GM23248 (cell line): ENCODE measurements around the gene MACF1. TPM values are rescaled to one million over a fixed set of nuclear protein-coding genes. Genes with fewer than 3 reads are reported as not detected.

Experiments used
- DNase-seq: peaks from one replicate; pipeline ENCODE4 v3.0.0-alpha.2; 2015
- H2AFZ ChIP-seq: fragments of 200-600 bp; sonication (generic); 2 replicates; pipeline ENCODE4 v1.6.1; 2016; ENCODE audit warnings: antibody characterized with exemption
- H3F3A ChIP-seq: fragments of 200-600 bp; sonication (generic); 2 replicates; pipeline ENCODE4 v1.6.1; 2016; ENCODE audit warnings: mild to moderate bottlenecking, antibody characterized with exemption, mixed run types; ENCODE audit not compliant: insufficient read depth
- H3K27ac ChIP-seq: fragments of 200-600 bp; sonication (generic); 2 replicates; pipeline ENCODE4 v1.5.1; 2016; ENCODE audit warnings: mild to moderate bottlenecking
- H3K27me3 ChIP-seq: fragments of 200-600 bp; sonication (generic); replicated peaks from 2 replicates; pipeline ENCODE4 v1.6.1; 2016; ENCODE audit warnings: mild to moderate bottlenecking; ENCODE audit not compliant: insufficient read depth
- H3K36me3 ChIP-seq: fragments of 200-600 bp; sonication (generic); 2 replicates; pipeline ENCODE4 v1.6.1; 2016; ENCODE audit warnings: low read depth, mild to moderate bottlenecking
- H3K4me1 ChIP-seq: fragments of 200-600 bp; sonication (generic); 2 replicates; pipeline ENCODE4 v1.6.1; 2016; ENCODE audit warnings: mild to moderate bottlenecking; ENCODE audit not compliant: insufficient read depth
- H3K4me2 ChIP-seq: fragments of 200-600 bp; sonication (generic); one replicate; pipeline ENCODE4 v1.6.1; 2016; ENCODE audit warnings: mild to moderate bottlenecking; ENCODE audit not compliant: unreplicated experiment
- H3K4me3 ChIP-seq: fragments of 200-600 bp; sonication (generic); 2 replicates; pipeline ENCODE4 v1.5.1; 2016; ENCODE audit warnings: mild to moderate bottlenecking
- H3K79me2 ChIP-seq: fragments of 200-600 bp; sonication (generic); 2 replicates; pipeline ENCODE4 v1.6.1; 2016; ENCODE audit warnings: mild to moderate bottlenecking; ENCODE audit not compliant: insufficient read depth
- H3K9ac ChIP-seq: fragments of 200-600 bp; sonication (generic); 2 replicates; pipeline ENCODE4 v1.6.1; 2016; ENCODE audit warnings: mild to moderate bottlenecking
- H3K9me2 ChIP-seq: fragments of 200-600 bp; sonication (generic); 2 replicates; pipeline ENCODE4 v1.6.1; 2016; ENCODE audit warnings: mixed run types, mild to moderate bottlenecking, moderate library complexity; ENCODE audit not compliant: insufficient read depth
- H3K9me3 ChIP-seq: fragments of 200-600 bp; sonication (generic); one replicate; pipeline ENCODE4 v1.6.1; 2017; ENCODE audit warnings: low read depth
- H4K20me1 ChIP-seq: fragments of 200-600 bp; sonication (generic); 2 replicates; pipeline ENCODE4 v1.6.0; 2016; ENCODE audit not compliant: insufficient read depth
- EZH2 ChIP-seq: fragments of 200-600 bp; sonication (generic); IDR thresholded peaks from 2 replicates; pipeline ENCODE4 v1.6.1; 2018; ENCODE audit warnings: antibody characterized with exemption, mild to moderate bottlenecking; ENCODE audit not compliant: insufficient read depth, poor library complexity, severe bottlenecking
- EZH2phosphoT487 ChIP-seq: fragments of 200-600 bp; sonication (generic); IDR thresholded peaks from 2 replicates; pipeline ENCODE4 v1.6.1; 2018; ENCODE audit warnings: antibody characterized with exemption, moderate library complexity, mild to moderate bottlenecking, low read depth; ENCODE audit not compliant: insufficient read depth
- WGBS, 2 experiments: methylation state at CpG; one replicate each; pipeline ENCODE4 v1.1.6; 2015 to 2017; ENCODE audit warnings: low lambda C conversion rate in 2 of 2, low coverage in 1 of 2; ENCODE audit errors: missing lambda C conversion rate in 2 of 2; 5-methylcytosine and 5-hydroxymethylcytosine counted together
- in situ Hi-C: fragments of 300-500 bp; cut with MboI; formaldehyde crosslinking; loops from 2 replicates; pipeline ENCODE4 v1.15.0; 2020
- polyA plus RNA-seq: library from polyadenylated mRNA; unstranded; fragments of >200 nt; fragmentation: Nextera tagmentation; extraction: Ambion mirVana; gene quantifications from 2 replicates; pipeline ENCODE4 v1.2.1, GENCODE V29; 2016
- total RNA-seq: library from RNA; depleted of rRNA; stranded (reverse); fragments of >200 nt; shearing (Covaris generic); gene quantifications from 2 replicates; pipeline ENCODE4 v1.2.3, GENCODE V29; 2014

The MACF1 gene
- total and polyA plus RNA-seq, 2 experiments from 2014 or later: 55.1 to 177 TPM

DNA sequence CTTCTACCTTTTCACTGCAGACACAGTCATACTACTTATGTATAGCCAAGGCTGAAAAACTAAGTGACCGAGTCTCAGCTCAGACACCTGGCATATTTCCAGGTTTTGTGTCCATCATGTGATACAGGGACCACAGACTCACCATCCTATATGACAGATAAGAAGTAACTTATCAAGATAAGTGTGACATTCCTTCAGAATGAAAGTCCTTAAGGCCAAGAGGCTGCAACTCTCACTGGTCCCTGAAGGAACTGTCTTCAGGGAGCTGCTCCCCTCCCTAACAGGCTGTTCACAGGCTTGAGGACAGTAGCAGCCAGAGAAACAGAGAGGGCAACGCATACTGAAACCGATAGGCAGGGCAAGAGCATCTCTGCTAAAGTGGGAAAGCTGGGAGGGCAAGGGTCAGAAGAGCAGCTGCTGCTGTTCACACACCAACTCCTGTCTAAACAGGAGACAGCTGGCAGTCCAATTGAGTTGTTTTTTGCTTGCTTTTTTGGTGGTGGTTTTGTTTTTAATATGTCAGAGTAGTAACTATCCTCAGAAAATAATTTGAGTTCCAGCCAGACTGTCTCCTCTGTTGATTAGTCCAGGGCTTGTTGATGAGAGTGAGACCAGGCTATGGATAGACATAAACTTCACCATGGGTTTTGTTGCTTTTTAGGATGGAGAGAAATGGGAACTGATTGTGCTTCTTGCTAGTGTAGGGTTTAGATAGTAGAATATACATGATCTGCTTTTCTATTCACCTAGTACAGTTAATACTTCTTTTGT lies 67.7 kb downstream of the MACF1 start:
- H3K4me1 ChIP-seq: peaks cover 22% of the 10 kb centered on the region
- no peak overlapping the region for H3K4me3 ChIP-seq
- H3K36me3 ChIP-seq: no peaks in the 10 kb centered on the region; the same call in 1 of the 2 replicates
- no peaks in the 10 kb centered on the region for H3K9me3 ChIP-seq
- H3K9ac ChIP-seq: no peak overlapping the region
- H2AFZ ChIP-seq: no peak overlapping the region
- no peaks in the 10 kb centered on the region for H3K9me2 ChIP-seq
- H3K27me3 ChIP-seq: no peaks in the 10 kb centered on the region
- peaks cover 84% of the 10 kb centered on the region for H3K79me2 ChIP-seq
- 17 to 22% methylated on average over 3 of the region's 3 CpGs for WGBS, 2 experiments
- H3K27ac ChIP-seq: no peak overlapping the region
- in situ Hi-C loops: no loop called here
- no peak overlapping the region for H3K4me2 ChIP-seq
- no peaks in the 10 kb centered on the region for H4K20me1 ChIP-seq
- H3F3A ChIP-seq: peaks cover 29% of the 10 kb centered on the region
- no peak for TF ChIP-seq EZH2
- TF ChIP-seq EZH2phosphoT487: no peak
- no peak for DNase-seq

GRCh38 chr1:39272798-39273469 lies 68.4 kb downstream of the MACF1 start:
- Histone ChIP-seq H3K79me2 (peaks cover 86% of the 10 kb centered on the region), H3K9me3 (no peaks in the 10 kb centered on the region), H3K9me2 (no peaks in the 10 kb centered on the region), H3K4me2 (no peak overlapping the region), H3K27me3 (no peaks in the 10 kb centered on the region), H3K27ac (no peak overlapping the region), H2AFZ (no peak overlapping the region), H3K36me3 (no peaks in the 10 kb centered on the region; the same call in 1 of the 2 replicates), H3K9ac (no peak overlapping the region), H3F3A (peaks cover 26% of the 10 kb centered on the region), H3K4me3 (no peak overlapping the region), H3K4me1 (peaks cover 22% of the 10 kb centered on the region), H4K20me1 (0 out of 2 replicates have a peak, but pooled peaks cover 6% of the 10 kb centered on the region)
- in situ Hi-C loops: no loop called here
- no peak for TF ChIP-seq EZH2
- TF ChIP-seq EZH2phosphoT487: no peak
- no peak for DNase-seq
- 80 to 84% methylated on average over 12 to 13 of the region's 13 CpGs for WGBS, 2 experiments

- Histone ChIP-seq H2AFZ (no peak overlapping the region), H3K36me3 (no peaks in the 10 kb centered on the region), H3K4me3 (no peak overlapping the region), H3K9me2 (no peaks in the 10 kb centered on the region), H3F3A (peaks cover 13% of the 10 kb centered on the region; the same call in 1 of the 2 replicates), H3K9ac (no peak overlapping the region), H4K20me1 (0 out of 2 replicates have a peak, but pooled peaks cover 8% of the 10 kb centered on the region), H3K4me1 (no peaks in the 10 kb centered on the region), H3K4me2 (no peak overlapping the region), H3K79me2 (peaks cover 97% of the 10 kb centered on the region), H3K9me3 (no peaks in the 10 kb centered on the region), H3K27ac (no peak overlapping the region), H3K27me3 (no peaks in the 10 kb centered on the region)
- in situ Hi-C loops: no loop called here
- DNase-seq: no peak
- WGBS, 2 experiments: 91 to 93% methylated on average over 6 of the region's 6 CpGs
- TF ChIP-seq EZH2phosphoT487: no peak
- TF ChIP-seq EZH2: no peak
Observed at GRCh38 chr1:39275836-39276507, 71.5 kb downstream of the MACF1 start.

DNA sequence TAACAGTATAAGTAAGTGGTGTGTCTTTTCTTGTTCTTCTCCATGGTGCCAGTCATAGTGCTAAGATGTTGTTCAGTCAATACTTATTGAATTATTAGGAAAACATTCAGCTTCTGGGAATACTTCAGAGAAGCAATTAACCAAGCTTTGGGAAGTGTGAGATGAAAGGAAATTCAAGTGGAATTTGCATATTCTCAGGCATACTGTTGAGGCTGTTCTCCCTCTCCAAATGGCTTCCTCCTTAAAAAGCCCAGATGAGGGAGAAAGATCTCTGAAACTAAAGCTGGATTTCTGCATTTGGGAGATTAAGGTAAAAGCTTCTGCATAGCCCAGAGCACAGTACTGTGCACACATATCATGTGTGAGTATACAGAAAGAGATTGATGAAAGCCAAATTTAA lies 73.4 kb downstream of the MACF1 start:
- no peaks in the 10 kb centered on the region for H3K9me2 ChIP-seq
- H3K36me3 ChIP-seq: peaks cover 1% of the 10 kb centered on the region; the same call in 1 of the 2 replicates
- H3F3A ChIP-seq: peaks cover 13% of the 10 kb centered on the region; the same call in 1 of the 2 replicates
- no peak overlapping the region for H3K27ac ChIP-seq
- no peak overlapping the region for H3K4me2 ChIP-seq
- no peaks in the 10 kb centered on the region for H3K4me1 ChIP-seq
- no peak overlapping the region for H3K9ac ChIP-seq
- H4K20me1 ChIP-seq: 0 out of 2 replicates have a peak, but pooled peaks cover 8% of the 10 kb centered on the region
- in situ Hi-C loops: no loop called here
- H3K4me3 ChIP-seq: no peak overlapping the region
- TF ChIP-seq EZH2phosphoT487 (no peak), EZH2 (no peak)
- H3K27me3 ChIP-seq: no peaks in the 10 kb centered on the region
- no peak overlapping the region for H2AFZ ChIP-seq
- H3K9me3 ChIP-seq: no peaks in the 10 kb centered on the region
- no peak for DNase-seq
- peaks cover 92% of the 10 kb centered on the region for H3K79me2 ChIP-seq
